ENCODE measurements around the gene LIM2. TPM values are rescaled to one million over a fixed set of nuclear protein-coding genes. Genes with fewer than 3 reads are reported as not detected.

The LIM2 gene
- total RNA-seq, 1 experiment from 2014 or later = not detected

DNA sequence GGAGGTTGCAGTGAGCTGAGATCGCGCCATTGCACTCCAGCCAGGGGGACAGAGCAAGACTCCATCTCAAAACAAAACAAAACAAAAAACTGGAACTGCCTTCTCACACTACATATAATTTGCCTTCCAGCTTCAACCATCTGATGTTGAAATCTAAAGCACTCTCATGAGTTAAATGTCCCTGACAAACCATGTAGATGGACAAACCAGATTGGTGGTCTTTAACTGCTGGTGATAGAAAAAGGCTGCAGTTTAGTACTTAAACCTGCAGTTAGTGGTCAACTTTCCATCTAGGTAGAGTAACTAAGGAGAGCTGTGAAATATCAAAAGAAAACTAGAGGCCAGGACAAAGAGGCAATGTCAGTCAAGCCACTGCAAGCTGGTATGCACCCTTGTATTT, 8.4 kb upstream of the LIM2 start:
- DNase-seq (ENCODE audit: low spot score) = no peak

DNA sequence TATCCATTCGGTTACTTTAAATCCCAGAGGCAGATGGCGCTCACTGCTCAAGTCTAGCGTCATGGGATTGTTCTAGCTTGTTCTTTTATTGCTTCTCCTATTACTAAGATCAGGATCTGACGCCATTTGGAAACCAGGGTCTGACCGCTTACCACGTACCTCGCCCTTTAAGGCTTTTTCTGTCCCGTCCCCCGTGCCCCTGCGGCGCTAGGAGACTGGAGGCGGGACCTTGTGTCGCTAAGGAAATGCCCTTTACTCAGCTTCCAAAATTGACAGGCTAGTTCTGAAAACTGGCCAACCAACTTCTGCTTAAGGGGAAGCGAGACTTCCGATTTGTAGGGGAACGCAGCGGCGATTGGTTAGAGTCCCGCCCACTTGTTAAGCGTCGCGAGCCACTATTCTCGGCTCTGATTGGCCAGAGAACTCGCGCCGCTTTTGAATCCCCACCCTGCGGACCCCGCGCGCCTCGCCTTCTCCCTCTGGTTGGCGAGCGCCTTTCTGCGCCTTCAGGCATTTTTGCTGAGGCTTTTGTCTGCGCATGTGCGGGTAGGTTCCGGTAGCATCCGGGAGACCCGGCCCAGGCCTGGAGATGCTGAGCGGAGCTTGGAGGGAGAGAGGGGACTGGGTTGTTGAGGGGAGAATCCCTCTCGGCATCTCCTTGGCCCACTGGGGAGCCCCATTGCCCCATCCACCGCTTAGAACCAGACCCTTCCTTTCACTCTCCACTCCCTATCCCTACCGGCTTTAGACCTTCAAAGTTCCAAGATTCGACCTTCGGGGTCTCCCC, 6.5 kb upstream of the LIM2 start:
- peak; percentile 100 for DNase-seq (ENCODE audit: low spot score)

DNA sequence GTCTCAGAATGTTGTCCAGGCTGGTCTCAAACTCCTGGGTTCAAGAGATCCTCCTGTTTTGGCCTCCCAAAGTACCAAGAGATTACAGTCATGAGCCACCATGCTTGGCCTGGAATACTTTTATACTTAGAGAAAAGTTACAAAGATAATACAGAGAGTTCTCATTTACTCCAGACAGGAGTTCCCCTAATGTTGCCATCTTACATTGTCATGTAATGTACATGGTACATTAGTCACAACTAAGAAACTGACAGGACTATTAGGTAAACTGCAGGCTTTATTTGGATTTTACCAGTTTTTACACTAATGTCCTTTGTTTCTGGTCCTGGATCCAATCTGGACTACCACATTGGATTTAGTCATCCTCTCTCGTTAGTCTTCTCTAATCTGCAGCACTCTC, 4.9 kb upstream of the LIM2 start:
- no peak for DNase-seq (ENCODE audit: low spot score)

DNA sequence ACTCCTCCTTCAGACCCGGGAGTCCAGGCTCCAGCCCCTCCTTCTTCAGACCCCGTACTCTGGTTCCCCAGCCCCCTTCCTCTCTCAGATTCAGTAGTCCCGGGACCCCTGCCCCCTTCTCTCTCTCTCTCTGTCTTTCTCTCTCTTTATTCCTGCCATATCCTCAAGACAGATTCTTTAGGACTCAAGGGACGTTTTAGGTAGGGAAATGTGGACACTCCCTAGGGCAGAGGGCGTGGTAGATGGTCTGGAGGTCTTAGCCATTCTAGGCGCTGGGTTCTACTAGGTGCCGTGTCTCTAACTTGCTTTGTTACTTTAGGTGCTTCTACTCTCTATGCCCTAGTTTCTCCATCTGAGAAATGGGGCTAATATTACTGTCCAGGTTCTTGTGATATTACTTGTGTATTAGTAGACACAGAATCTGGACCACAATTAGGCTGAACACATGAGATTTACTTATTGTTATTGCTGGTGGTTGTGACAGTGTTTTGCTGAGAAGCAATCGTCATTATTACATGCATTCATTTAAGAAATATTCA, 3.4 kb upstream of the LIM2 start:
- DNase-seq (ENCODE audit: low spot score) = no peak

DNA sequence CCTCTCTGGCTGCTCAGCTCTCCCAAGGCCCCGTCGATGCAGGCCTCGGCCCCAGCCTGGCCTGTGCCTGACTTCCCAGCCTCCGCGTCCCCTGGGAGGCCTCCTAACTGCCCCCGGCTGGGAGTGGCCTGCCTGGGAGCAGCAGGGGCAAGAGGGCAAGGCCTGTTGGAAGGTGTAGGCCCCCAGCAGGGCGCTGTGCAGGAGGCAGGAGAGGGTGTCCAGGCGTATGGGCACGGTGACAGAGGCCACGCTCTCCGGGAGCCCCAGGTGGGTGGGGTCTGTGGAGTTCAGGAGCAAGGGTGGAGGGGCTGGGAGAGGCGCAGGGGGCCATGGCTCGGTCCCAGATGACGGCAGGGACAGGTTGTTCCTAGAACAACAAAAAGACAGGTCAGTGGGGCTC, 1.4 kb upstream of the LIM2 start:
- no peak for DNase-seq (ENCODE audit: low spot score)

DNA sequence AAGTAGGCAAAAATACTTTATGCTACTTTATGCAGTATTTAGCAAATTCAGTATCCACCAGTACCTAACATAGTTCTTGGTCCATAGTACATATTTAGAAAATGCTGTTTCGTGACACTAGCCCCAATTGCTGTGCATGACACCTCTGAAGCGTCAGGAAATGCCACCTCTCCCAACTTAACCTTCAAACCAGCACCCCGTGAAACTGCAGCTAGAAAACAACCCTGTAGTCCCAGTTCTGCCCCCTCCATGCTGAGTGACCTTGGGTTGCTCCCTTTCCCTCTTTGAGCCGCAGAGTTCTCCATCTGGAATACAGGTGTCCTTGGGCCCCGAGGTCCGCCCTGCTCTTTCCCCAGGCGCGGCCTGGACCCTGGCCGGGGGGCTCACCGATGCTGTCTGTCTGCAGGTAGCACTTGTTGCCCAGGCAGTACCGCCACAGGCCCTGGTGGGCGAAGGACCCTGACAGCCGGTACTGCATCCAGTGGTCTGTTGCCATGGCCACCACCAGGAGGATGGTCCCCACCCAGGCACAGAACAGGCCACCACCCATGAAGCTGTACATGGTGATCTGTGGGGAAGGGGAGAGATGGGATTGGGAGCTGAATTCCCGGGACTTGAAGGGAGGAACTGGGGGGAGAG, 773 bp downstream of the LIM2 start:
- DNase-seq (ENCODE audit: low spot score) = no peak

DNA sequence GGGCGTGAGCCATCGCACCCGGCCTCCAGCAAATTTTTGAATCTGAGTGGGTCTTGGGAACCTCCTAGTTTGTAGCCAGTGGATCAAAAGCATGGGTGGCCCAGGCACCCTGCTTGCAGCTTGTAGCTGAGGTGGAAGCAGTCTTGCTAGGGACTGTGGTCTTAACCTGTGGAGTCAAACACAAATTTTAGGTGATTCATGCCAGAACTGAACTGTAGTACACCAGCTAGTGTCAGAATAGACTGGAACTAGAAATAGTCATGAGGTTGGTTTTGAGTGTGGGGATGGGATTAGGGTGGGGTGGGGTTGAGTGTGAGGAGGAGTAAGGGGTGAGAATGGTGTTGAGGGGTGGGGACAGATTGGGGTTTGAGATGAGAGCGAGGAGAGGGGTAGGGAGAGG, 5.8 kb downstream of the LIM2 start:
- DNase-seq (ENCODE audit: low spot score) = no peak

DNA sequence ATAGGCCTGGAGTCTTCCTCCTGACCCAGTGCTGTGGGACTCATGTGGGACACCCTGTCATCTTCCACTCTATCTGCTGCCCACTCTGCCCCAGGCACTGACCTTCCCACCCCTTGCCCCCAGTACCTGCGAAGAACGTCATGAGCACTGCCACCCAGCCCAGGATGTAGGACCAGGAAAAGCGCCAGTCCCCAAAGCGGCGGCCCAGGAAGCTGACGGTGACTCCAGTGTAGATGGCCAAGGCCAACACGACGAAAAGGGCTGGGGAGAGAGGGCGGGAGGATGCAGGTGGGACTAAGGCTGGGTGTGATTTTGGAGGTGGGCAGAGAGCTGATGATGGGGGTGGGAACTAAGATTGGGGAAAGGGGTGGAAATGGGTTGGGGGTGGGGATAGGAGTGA, 7.4 kb downstream of the LIM2 start:
- DNase-seq (ENCODE audit: low spot score) = no peak

DNA sequence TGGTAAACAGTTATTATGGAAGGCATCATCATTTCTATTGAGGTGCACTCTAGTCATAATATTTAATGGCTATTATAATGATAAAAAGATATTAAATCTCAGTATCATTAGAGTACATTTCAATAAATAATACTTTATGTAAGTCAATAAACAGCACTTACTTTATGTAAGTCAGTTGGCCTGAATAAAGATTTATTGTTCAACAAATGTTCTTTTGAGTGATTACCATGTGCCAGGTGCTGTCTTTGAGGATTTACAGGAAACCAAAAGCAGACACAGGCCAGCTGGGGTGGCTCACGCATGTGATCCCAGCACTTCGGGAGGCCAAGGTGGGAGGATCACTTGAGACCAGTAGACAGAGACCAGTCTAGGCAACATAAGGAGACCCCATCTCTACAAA, 10.4 kb downstream of the LIM2 start:
- DNase-seq (ENCODE audit: low spot score) = no peak

DNA sequence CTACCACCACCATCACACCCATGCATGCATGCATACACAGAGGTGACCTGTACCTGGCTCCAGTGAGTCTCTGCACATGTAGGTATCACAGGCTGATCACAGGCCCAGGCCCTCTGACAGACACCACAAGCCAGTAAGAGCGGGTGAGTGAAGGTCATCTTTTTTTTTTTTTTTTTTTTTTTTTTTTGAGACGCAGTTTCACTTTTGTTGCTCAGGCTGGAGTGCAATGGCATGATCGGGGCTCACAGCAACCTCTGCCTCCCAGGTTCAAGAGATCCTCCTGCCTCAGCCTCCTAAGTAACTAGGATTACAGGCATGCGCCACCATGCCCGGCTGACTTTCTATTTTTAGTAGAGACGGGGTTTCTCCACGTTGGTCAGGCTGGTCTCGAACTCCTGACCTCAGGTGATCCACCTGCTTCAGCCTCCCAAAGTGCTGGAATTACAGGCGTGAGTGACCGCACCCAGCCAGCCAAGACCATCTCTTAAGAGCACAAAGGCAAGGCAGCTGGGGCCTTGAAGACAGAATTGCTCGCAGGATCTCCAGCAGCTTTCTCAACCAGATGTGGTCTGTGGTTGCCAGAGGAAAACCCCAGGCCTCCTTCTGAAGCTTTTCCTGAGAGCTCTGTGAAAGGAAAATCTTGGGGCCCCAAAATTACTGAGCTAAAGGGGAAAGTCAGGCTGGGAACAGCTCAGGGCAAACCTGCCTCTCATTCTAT, 12.1 kb downstream of the LIM2 start:
- DNase-seq (ENCODE audit: low spot score) = no peak

DNA sequence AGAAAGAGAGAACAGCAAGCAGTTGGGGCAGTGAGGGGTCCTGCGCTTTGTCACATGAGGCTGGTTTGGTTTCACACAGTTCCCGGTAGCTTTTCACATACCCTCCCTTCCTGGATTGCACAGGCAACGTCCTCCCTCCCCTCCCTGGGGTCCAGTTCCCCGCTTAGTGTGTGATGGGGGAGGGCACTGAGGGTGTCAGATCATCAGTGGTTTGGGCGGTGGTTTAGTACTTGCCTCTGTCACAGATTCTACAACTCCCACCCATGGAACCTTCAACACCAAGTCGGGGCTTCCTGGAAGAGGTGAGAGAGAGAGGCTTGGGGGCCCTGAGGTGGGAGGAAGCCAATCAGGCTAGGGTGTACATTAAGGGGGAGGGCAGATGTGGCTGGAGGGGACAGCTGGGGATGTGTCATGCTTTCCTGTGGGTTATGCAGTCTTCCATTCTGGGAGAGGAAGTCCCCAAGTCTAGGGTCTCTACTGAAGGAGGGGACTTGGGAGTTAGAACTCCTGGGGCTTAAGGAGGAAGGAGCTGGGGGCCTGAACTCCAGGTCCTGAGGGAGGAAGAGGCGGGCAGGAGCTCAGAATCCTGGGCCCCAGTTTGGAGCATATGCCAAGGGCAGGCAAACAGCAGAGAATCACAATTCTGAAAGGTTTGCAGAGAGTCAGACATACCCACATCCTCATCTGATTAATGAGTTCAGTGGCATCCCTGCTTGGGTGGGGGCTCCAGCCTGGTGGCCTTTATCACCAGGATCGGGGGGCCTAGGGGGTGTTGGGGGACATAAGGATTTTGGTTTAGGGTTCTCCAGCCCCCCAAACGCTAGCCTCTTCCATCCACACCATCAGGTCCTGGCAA, 14.9 kb downstream of the LIM2 start, which contains the start of gene NKG7:
Gene NKG7 (minus strand): TSS at position 6 of the 856 bp plus-strand sequence. CDS start 119 bp downstream, outside the sequence.
- no peak for DNase-seq (ENCODE audit: low spot score)

DNA sequence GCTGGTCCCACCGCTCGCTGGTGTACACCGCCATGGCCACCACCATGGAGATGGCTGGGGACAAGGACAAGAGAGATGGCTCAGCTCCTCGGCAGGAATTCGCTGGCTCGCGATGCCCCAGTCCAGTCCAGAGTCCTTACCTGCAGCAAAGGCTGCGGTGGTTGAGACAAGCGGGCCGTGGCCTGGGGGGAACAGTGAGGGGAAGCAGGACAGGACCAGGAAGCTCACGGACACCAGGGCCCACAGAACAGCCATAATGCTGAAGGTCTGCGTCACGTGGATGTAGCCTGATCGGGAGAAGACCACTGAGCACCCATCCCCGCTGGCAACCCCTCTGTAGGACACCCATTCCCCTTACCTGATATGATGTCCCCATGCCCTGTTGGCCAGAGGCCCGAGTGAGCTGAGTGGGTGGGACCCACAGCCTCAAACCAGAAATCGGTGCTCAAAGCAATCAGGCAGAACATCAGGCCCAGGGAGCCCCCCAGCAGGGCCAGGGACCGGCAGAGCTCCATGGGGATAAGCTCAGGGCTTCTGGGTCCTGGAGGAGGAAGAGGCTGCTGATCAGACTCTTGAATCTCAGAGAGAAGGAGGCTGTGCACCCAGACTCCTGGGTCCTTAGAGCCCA, 15.6 kb downstream of the LIM2 start:
- DNase-seq (ENCODE audit: low spot score) = no peak

DNA sequence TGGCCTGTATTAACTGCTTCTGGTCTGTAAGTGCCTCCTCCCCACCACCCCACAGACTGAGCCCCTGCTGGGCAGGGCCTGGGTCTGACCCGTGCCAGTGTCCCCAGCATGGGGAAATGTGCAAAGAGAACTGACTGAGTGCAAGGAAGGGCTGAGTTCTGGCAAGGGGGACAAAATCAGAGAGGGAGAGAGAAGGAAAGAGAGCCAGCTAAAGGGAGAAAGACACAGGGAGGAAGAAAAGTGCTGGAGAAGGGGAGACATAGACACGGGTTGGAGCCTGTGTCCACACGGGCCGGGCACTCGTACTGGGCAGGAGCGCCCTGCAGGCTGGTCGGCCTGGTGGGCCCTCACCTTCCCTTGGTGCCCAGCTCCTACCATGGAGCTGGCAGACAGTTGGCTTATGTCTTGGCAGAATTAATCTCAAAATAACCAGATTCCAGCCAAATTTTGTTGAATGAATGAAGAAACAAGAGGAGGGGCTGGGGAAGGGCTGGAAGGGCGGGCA, 16.5 kb downstream of the LIM2 start:
- DNase-seq (ENCODE audit: low spot score) = no peak

DNA sequence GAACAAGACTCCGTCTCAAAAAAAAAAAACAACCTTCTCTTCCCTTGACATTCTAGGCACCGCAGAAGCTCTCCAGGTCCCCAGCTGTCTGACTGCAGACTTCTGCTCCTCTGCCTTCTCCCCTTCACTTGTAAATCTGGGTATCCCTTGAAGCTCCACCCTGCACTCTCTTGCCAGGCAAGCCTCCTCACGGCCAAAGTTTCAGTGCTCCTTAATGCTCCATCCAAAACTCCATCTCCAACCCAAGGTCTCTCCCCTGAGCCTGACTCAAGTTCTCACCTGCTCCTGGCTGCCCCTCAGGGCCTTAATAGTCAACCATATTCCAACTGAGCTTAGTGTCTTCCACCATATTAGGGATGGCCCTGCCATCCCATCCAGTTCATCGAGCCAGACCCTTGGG, 17.5 kb downstream of the LIM2 start:
- no peak for DNase-seq (ENCODE audit: low spot score)

DNA sequence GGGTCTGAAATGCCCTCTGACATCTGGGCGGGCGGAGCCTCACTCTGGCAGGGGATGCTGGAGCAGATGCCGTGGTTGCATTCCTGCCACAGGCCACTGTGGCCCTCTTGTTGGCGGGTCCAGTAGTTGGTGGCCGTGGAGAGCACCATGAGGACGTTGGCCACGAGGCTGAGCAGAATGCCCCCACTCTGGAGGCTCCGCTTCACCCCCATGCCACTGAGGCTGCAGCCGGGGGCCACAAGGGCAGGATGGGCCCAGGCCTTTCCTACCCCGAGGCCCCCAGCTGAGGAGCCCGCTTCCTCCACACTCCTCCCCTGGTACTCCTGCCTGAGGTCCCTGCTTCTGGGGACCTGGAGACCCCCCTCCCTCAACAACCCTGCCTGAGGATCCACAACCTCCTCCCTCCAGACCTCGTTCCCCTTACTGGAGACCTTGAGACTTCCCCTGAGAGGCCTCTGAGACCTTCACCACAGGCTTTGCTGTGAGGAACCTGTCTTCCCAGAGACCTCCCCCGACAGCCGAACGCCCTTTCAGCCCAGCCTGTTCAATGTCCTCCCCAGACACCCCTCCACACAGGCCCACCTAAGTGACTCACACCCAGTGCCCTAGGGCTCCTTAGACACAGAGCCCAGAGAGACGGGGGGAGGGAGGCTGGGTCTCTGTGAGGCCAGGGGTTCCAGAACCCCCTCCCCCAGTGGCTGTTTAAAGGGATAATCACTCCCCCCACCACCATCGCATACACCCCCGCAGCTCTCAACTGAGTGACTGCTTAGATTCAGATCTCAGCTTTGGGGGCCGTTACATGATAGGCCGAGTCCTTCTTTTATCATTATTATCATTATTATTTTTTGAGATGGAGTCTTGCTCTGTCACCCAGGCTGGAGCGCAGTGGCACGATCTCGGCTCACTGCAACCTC, 19.1 kb downstream of the LIM2 start, which contains the start of gene CLDND2:
Gene CLDND2 (minus strand): TSS at position 638 of the 917 bp plus-strand sequence. CDS start 426 bp downstream, at position 212.
- DNase-seq (ENCODE audit: low spot score) = no peak

DNA sequence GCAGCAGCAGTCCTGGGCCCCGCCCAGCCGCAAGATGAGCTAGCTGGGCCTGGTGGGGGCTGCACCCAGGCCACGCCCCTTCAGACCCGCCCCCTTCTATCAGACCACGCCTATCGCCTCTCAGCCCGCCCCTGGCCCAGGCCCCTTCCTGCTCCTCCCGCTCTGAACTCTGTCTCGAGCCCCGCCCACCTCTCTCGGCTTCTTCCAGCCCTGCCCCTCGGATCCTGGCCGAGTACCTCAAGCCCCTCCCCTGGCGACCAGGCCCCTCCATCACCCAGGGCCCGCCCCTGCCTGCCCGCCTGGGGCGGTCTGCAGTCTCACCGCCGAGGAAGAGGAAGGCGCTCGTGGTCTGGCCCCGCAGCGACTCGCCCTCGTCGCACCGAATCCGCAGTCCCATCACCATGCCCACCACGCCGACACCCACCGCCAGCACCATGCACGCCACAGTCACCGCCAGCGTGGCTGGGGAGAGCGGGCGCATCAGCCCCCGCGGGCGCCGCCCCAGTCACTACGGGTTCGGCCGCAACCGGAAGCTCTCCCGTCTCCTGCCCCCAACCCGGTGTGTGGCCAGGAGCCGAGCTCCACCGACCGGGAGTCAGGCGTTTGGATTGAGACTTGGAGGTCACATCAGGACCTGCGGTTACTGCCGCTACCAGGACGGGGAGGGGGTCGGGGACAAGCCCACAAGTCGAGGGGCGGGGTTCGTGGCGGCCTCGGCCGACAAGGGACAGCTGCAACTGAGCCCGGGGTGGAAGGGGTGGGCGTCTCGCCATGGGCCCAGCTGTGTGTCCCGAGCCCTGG, 20.0 kb downstream of the LIM2 start:
- peak; percentile 100 for DNase-seq (ENCODE audit: low spot score)

DNA sequence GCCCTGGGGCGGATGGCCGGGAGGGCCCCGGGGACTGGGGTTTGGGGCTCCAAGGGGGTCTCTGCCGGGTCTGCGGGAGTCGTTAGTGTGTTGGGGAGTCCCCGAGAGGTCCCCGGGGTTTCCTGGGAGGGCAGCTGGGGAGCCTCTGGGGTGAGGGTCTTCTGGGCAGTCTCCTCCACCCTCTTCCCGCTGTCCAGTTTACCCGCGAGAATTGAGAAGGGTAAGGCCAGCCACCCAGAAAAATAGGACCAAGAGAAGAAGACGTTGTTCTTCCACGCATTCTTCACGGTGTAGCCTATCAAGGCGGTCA, 20.6 kb downstream of the LIM2 start:
- no peak for DNase-seq (ENCODE audit: low spot score)

DNA sequence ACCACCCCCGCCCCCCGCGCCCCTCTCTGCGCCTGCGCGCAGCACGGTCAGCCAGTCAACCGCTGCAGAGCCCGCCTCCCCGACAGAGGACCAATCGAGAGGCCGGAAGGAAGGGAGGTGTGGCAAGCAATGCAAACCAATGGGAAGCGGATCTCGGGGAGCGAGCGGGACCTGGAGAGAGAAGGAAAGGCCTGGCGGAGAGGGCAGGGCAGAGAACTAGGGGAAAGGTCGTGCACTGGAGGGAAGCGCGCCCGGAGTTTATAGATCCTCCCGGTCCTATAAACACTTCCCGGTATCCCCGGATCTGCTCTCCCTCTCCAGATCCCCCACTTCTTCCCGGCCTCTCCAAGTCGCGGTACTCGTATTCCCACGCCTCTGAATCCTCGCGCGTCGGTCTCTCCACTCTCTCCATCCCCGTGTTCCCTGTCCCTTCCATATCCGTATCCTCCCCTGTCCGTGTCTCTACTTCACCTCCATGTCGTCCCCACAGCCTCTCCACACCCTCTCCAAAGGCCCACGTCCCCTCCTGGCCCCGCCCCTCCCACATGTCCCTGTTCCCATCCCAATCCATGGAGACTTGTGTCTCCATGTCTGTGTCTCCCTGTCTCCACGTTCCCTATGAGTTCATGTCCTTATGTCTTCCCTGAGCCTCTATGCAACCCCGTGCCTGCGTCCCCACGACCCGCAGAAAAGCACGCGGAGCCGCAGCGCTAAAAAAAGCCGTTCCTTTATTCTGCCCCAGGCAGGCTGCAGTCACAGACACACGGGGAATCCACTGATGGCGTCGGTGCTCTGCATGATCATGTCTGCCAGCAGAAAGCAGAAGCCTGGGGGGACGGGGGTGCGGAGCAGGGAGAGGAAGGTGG, 21.2 kb downstream of the LIM2 start:
- DNase-seq (ENCODE audit: low spot score) = peak; percentile 100

Data from HT-29 (cell line).